WI38 (cell line): Measurements from ENCODE around the gene TRPT1.

Experiments
- H3K4me3 ChIP-seq: 2 replicates; pipeline ENCODE4 v1.5.1; 2011; ENCODE audit warnings: low read depth, mild to moderate bottlenecking, control low read depth, low read length
- TF ChIP-seq, protein P1 (sequence below): IDR thresholded peaks from 2 replicates; pipeline ENCODE4 v1.5.1; 2012; ENCODE audit warnings: low read depth, mild to moderate bottlenecking, control low read depth, low read length

The TRPT1 gene

GRCh38 chr11:64226507-64227051 is 593 bp upstream of the TRPT1 start:
- peak overlapping the region; percentile 85 for H3K4me3 ChIP-seq
- TF ChIP-seq, protein P1, sequence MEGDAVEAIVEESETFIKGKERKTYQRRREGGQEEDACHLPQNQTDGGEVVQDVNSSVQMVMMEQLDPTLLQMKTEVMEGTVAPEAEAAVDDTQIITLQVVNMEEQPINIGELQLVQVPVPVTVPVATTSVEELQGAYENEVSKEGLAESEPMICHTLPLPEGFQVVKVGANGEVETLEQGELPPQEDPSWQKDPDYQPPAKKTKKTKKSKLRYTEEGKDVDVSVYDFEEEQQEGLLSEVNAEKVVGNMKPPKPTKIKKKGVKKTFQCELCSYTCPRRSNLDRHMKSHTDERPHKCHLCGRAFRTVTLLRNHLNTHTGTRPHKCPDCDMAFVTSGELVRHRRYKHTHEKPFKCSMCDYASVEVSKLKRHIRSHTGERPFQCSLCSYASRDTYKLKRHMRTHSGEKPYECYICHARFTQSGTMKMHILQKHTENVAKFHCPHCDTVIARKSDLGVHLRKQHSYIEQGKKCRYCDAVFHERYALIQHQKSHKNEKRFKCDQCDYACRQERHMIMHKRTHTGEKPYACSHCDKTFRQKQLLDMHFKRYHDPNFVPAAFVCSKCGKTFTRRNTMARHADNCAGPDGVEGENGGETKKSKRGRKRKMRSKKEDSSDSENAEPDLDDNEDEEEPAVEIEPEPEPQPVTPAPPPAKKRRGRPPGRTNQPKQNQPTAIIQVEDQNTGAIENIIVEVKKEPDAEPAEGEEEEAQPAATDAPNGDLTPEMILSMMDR, result no peak

GRCh38 chr11:64224891-64225607 is 937 bp downstream of the TRPT1 start:
- peak overlapping the region; percentile 85 for H3K4me3 ChIP-seq

GRCh38 chr11:64224151-64224890 is 1.7 kb downstream of the TRPT1 start:
- H3K4me3 ChIP-seq, result no peak overlapping the region
- TF ChIP-seq, protein P1, result no peak

More at GRCh38 chr11:64224891-64225607, 937 bp downstream of the TRPT1 start:
- TF ChIP-seq, protein P1, result 0 out of 2 replicates have a peak, but pooled peaks have one; percentile 2

DNA sequence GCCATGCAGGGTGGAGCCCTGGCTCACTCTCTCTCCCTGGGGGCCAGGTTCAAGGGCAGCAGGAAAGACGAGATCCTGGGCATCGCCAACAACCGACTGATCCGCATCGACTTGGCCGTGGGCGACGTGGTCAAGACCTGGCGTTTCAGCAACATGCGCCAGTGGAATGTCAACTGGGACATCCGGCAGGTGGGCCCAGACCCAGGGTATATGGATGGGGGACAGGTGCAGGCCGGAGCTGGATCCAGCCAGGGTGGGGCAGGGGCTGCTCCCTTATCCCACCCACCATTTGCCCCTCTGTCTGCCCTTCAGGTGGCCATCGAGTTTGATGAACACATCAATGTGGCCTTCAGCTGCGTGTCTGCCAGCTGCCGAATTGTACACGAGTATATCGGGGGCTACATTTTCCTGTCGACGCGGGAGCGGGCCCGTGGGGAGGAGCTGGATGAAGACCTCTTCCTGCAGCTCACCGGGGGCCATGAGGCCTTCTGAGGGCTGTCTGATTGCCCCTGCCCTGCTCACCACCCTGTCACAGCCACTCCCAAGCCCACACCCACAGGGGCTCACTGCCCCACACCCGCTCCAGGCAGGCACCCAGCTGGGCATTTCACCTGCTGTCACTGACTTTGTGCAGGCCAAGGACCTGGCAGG is 2.9 kb downstream of the TRPT1 start:
- H3K4me3 ChIP-seq, result no peak overlapping the region
- TF ChIP-seq, protein P1, result no peak

DNA sequence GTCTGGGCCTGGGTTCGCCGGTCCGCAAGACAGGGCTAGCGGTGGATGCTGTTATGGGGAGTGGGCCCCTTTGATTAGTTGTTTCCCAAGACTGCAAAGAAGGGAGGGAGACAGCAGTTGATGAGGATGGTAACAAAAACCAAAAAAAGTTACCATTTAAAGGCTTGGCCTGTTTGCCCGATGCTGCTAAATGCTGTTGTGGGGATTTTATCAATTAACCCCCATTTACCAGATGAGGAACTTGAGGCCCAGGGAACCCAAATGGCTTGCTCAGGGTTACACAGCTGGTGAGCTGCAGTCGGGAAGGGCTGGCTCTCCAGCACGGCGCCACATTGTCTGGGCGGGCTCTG is 3.4 kb downstream of the TRPT1 start:
- TF ChIP-seq, protein P1, result no peak
- no peak overlapping the region for H3K4me3 ChIP-seq

GRCh38 chr11:64220798-64221197 is 5.2 kb downstream of the TRPT1 start:
- no peak overlapping the region for H3K4me3 ChIP-seq
- TF ChIP-seq, protein P1, result no peak
